ENCODE measurements around the gene MAL.

MAL gene

DNA sequence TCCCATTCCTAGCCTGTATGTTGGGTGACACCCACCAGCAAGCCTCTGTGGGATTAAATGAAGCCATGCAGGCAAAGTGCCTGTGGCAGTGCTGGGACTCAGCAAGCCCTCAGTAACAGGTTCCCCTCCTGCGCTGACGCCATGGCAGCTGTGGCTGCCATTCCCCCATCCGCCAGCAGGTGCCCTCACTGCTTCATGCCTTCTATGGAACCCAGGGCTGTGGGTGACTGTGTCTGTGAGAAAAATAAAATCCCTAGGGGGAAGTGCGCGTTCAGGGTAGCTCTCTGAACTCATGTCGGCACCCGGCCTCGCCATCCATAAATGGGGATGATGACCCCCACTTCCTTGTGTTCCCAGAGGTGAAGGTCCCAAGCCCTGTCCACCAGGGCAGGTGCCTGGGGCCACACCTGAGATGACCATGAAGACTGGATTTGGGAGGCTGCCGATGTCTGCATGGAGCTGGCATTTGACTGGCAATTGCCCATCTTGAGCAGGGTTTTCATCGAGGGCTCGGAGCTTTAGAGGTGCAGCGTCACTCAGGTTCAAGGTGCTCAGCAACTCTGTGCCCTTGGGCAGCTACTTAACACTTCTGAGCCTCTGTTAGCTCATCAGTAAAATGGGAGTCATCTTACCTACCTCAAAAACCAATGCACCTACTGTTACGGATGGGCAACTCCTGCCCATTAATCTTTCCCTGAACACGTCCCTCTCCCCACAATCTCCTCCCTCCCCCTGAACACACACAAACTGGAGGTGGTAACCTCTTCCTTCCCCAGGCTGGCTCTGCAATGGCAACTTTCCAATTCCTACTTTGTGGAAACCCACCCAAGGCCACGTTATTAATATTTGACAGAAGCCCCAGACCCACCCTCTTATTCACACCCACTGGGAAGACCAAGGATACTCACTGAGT, 2.9 kb upstream of the MAL start:
- H3K27me3 ChIP-seq (ENCODE audit: insufficient read depth, poor library complexity, severe bottlenecking): peaks cover 32% of the 10 kb centered on the region
- H3K27ac ChIP-seq (replicated peaks): no peak overlapping the region
- no peak overlapping the region for H3K4me3 ChIP-seq (replicated peaks; ENCODE audit: insufficient read depth, low read length)
- TF ChIP-seq, protein P1, sequence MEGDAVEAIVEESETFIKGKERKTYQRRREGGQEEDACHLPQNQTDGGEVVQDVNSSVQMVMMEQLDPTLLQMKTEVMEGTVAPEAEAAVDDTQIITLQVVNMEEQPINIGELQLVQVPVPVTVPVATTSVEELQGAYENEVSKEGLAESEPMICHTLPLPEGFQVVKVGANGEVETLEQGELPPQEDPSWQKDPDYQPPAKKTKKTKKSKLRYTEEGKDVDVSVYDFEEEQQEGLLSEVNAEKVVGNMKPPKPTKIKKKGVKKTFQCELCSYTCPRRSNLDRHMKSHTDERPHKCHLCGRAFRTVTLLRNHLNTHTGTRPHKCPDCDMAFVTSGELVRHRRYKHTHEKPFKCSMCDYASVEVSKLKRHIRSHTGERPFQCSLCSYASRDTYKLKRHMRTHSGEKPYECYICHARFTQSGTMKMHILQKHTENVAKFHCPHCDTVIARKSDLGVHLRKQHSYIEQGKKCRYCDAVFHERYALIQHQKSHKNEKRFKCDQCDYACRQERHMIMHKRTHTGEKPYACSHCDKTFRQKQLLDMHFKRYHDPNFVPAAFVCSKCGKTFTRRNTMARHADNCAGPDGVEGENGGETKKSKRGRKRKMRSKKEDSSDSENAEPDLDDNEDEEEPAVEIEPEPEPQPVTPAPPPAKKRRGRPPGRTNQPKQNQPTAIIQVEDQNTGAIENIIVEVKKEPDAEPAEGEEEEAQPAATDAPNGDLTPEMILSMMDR (IDR thresholded peaks at IDR 0.05; ENCODE audit: insufficient read depth, low read length): peak; percentile 97
- TF ChIP-seq GABPA (IDR thresholded peaks at IDR 0.05; ENCODE audit: low read depth) (no peak), POLR2AphosphoS5 (IDR thresholded peaks at IDR 0.05; ENCODE audit: low read depth) (no peak), SPI1 (IDR thresholded peaks at IDR 0.05; ENCODE audit: borderline replicate concordance, low read depth) (peak; percentile 31; the same call in 1 of the 2 replicates)
- TF ChIP-seq, protein P2, sequence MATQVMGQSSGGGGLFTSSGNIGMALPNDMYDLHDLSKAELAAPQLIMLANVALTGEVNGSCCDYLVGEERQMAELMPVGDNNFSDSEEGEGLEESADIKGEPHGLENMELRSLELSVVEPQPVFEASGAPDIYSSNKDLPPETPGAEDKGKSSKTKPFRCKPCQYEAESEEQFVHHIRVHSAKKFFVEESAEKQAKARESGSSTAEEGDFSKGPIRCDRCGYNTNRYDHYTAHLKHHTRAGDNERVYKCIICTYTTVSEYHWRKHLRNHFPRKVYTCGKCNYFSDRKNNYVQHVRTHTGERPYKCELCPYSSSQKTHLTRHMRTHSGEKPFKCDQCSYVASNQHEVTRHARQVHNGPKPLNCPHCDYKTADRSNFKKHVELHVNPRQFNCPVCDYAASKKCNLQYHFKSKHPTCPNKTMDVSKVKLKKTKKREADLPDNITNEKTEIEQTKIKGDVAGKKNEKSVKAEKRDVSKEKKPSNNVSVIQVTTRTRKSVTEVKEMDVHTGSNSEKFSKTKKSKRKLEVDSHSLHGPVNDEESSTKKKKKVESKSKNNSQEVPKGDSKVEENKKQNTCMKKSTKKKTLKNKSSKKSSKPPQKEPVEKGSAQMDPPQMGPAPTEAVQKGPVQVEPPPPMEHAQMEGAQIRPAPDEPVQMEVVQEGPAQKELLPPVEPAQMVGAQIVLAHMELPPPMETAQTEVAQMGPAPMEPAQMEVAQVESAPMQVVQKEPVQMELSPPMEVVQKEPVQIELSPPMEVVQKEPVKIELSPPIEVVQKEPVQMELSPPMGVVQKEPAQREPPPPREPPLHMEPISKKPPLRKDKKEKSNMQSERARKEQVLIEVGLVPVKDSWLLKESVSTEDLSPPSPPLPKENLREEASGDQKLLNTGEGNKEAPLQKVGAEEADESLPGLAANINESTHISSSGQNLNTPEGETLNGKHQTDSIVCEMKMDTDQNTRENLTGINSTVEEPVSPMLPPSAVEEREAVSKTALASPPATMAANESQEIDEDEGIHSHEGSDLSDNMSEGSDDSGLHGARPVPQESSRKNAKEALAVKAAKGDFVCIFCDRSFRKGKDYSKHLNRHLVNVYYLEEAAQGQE (IDR thresholded peaks at IDR 0.05; ENCODE audit: insufficient replicate concordance, low read depth): no peak
- peak; percentile 45 to 76 for DNase-seq (ENCODE audit: low read depth in 1 of 2, low spot score in 1 of 2)

DNA sequence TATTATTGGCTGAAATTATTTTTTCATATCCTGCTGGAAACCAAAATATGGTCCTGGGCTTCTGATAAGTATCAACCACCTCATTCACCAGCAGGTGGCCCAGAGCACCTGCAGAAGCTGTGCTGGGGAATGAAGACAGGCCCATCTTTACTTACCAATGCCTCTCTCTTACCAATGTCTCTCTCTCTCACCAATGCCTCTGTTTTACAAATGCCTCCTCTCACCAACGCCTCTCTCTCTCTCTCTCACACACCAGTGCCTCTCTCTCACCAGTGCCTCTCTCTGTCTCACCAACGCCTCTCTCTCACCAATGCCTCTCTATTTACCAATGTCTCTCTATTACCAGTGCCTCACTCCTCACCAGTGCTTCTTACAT, 2.3 kb upstream of the MAL start:
- DNase-seq (ENCODE audit: low read depth in 1 of 2, low spot score in 1 of 2): no peak
- Histone ChIP-seq H3K27ac (replicated peaks) (no peak overlapping the region), H3K4me3 (replicated peaks; ENCODE audit: insufficient read depth, low read length) (no peak overlapping the region), H3K27me3 (ENCODE audit: insufficient read depth, poor library complexity, severe bottlenecking) (peaks cover 35% of the 10 kb centered on the region)
- no peak for TF ChIP-seq POLR2AphosphoS5 (IDR thresholded peaks at IDR 0.05; ENCODE audit: low read depth)
- TF ChIP-seq GABPA (IDR thresholded peaks at IDR 0.05; ENCODE audit: low read depth): no peak

DNA sequence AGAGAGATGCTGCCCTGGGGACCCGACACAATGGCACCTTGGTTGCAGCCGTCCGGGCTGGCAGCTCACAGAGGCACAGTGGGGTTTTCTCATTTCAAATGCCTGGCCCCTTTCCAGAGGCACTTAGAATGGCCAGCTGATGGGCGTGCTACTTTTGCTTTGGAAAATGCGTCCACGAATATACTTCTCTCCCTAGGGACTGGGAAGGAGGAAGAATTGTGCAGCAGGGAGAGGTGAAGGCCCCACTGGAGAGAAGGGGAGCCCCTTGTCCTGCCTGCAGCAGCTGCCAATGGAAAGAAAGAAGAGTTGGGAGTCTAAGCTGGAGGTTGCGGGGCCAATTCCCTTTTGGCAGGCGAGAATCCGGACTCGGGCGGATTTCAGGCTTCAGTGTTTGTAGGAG, 1.1 kb upstream of the MAL start:
- Histone ChIP-seq H3K4me3 (replicated peaks; ENCODE audit: insufficient read depth, low read length) (no peak overlapping the region), H3K27ac (replicated peaks) (no peak overlapping the region), H3K27me3 (ENCODE audit: insufficient read depth, poor library complexity, severe bottlenecking) (peaks cover 39% of the 10 kb centered on the region)
- no peak for DNase-seq (ENCODE audit: low read depth in 1 of 2, low spot score in 1 of 2)
- TF ChIP-seq, protein P1 (IDR thresholded peaks at IDR 0.05; ENCODE audit: insufficient read depth, low read length): no peak
- no peak for TF ChIP-seq POLR2AphosphoS5 (IDR thresholded peaks at IDR 0.05; ENCODE audit: low read depth)
- TF ChIP-seq GABPA (IDR thresholded peaks at IDR 0.05; ENCODE audit: low read depth): no peak
- TF ChIP-seq, protein P2 (IDR thresholded peaks at IDR 0.05; ENCODE audit: insufficient replicate concordance, low read depth): no peak
- TF ChIP-seq SPI1 (IDR thresholded peaks at IDR 0.05; ENCODE audit: borderline replicate concordance, low read depth): no peak

DNA sequence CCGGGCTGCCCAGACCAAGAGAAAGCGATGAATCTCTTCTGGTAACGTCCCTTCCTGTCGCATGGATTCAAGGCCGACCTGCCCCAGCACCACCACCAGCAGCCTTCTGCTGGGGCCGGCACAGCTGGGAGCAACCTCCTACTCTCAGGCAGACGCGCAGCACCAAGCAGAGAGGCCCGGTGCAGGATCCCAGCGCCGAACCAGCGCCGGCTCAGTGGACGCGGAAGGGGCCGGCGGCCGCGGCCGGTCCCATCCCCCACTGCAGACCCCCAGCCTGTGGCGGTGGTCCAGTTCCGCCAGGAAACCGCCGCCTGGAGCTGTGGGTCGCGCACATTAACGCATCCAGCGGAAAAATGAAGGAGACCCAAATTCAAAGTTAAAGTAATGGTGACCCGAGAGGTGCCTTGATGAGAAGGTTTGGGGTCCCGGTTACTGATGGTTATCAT, 525 bp upstream of the MAL start:
- TF ChIP-seq, protein P1 (IDR thresholded peaks at IDR 0.05; ENCODE audit: insufficient read depth, low read length): no peak
- TF ChIP-seq, protein P2 (IDR thresholded peaks at IDR 0.05; ENCODE audit: insufficient replicate concordance, low read depth): no peak
- TF ChIP-seq SPI1 (IDR thresholded peaks at IDR 0.05; ENCODE audit: borderline replicate concordance, low read depth) (no peak), POLR2AphosphoS5 (IDR thresholded peaks at IDR 0.05; ENCODE audit: low read depth) (no peak), GABPA (IDR thresholded peaks at IDR 0.05; ENCODE audit: low read depth) (no peak)
- H3K27ac ChIP-seq (replicated peaks): no peak overlapping the region
- H3K4me3 ChIP-seq (replicated peaks; ENCODE audit: insufficient read depth, low read length): no peak overlapping the region
- no peak for DNase-seq (ENCODE audit: low read depth in 1 of 2, low spot score in 1 of 2)
- H3K27me3 ChIP-seq (ENCODE audit: insufficient read depth, poor library complexity, severe bottlenecking): peaks cover 39% of the 10 kb centered on the region

All from HL-60 (cell line).